ENCODE measurements around the gene SPINK2. TPM values are rescaled to one million over a fixed set of nuclear protein-coding genes. Genes with fewer than 3 reads are reported as not detected.
A peak's percentile ranks its signal among the peaks of the same experiment; 100 is the strongest.

SPINK2 gene
- total and polyA plus RNA-seq, 10 of the 15 experiments (the other 5 are each of a cell fraction or from before 2014, with no cell fraction given), result 0.13 to 1.0 (median 0.61) TPM; not detected in 1

- TF ChIP-seq HSF1 (IDR thresholded peaks at IDR 0.05; ENCODE audit: low read depth, low read length), result no peak
- 0 out of 2 replicates have a peak, but pooled peaks have one; percentile 21 for TF ChIP-seq CREM (IDR thresholded peaks at IDR 0.05; ENCODE audit: low read depth)
- TF ChIP-seq BCL11A (IDR thresholded peaks at IDR 0.05; ENCODE audit: low read depth, low read length), result peak; percentile 48
- TF ChIP-seq ATF3 (IDR thresholded peaks at IDR 0.05; ENCODE audit: borderline replicate concordance, extremely low read depth, low read depth, low read length), result no peak
- no peak for TF ChIP-seq TAF1 (IDR thresholded peaks at IDR 0.05; ENCODE audit: borderline replicate concordance, low read depth, low read length)
- no peak for TF ChIP-seq ZSCAN29 (IDR thresholded peaks at IDR 0.05)
- no peak for TF ChIP-seq ZBTB11 (CRISPR knock-in tag; IDR thresholded peaks at IDR 0.05)
- no peak for TF ChIP-seq SRF (IDR thresholded peaks at IDR 0.05; ENCODE audit: low read depth in 2 of 2, low read length in 2 of 2)
- no peak for TF ChIP-seq RB1 (IDR thresholded peaks at IDR 0.05; ENCODE audit: borderline replicate concordance)
- TF ChIP-seq PAX8 (IDR thresholded peaks at IDR 0.05), result no peak
- TF ChIP-seq, protein P1, sequence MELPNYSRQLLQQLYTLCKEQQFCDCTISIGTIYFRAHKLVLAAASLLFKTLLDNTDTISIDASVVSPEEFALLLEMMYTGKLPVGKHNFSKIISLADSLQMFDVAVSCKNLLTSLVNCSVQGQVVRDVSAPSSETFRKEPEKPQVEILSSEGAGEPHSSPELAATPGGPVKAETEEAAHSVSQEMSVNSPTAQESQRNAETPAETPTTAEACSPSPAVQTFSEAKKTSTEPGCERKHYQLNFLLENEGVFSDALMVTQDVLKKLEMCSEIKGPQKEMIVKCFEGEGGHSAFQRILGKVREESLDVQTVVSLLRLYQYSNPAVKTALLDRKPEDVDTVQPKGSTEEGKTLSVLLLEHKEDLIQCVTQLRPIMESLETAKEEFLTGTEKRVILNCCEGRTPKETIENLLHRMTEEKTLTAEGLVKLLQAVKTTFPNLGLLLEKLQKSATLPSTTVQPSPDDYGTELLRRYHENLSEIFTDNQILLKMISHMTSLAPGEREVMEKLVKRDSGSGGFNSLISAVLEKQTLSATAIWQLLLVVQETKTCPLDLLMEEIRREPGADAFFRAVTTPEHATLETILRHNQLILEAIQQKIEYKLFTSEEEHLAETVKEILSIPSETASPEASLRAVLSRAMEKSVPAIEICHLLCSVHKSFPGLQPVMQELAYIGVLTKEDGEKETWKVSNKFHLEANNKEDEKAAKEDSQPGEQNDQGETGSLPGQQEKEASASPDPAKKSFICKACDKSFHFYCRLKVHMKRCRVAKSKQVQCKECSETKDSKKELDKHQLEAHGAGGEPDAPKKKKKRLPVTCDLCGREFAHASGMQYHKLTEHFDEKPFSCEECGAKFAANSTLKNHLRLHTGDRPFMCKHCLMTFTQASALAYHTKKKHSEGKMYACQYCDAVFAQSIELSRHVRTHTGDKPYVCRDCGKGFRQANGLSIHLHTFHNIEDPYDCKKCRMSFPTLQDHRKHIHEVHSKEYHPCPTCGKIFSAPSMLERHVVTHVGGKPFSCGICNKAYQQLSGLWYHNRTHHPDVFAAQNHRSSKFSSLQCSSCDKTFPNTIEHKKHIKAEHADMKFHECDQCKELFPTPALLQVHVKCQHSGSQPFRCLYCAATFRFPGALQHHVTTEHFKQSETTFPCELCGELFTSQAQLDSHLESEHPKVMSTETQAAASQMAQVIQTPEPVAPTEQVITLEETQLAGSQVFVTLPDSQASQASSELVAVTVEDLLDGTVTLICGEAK (IDR thresholded peaks at IDR 0.05; ENCODE audit: borderline replicate concordance), result no peak
- peak; percentile 93 for TF ChIP-seq DPF2 (IDR thresholded peaks at IDR 0.05)
- peak; percentile 42; the same call in 1 of the 2 replicates for TF ChIP-seq FOXK2 (IDR thresholded peaks at IDR 0.05)
- TF ChIP-seq RFX5 (IDR thresholded peaks at IDR 0.05; ENCODE audit: low read depth, low read length), result no peak
- no peak for TF ChIP-seq EGR1 (IDR thresholded peaks at IDR 0.05; ENCODE audit: borderline replicate concordance in 1 of 2, low read depth in 2 of 2, low read length in 2 of 2)
- TF ChIP-seq, protein P2, sequence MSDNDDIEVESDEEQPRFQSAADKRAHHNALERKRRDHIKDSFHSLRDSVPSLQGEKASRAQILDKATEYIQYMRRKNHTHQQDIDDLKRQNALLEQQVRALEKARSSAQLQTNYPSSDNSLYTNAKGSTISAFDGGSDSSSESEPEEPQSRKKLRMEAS (IDR thresholded peaks at IDR 0.05; ENCODE audit: low read depth, low read length), result no peak
- no peak for TF ChIP-seq KLF5 (IDR thresholded peaks at IDR 0.05; ENCODE audit: partially characterized antibody)
- TF ChIP-seq ZNF274 (IDR thresholded peaks at IDR 0.05; ENCODE audit: insufficient read depth, insufficient read length), result no peak
- TF ChIP-seq GABPA (IDR thresholded peaks at IDR 0.05; ENCODE audit: low read depth), result no peak
- TF ChIP-seq, protein P3, sequence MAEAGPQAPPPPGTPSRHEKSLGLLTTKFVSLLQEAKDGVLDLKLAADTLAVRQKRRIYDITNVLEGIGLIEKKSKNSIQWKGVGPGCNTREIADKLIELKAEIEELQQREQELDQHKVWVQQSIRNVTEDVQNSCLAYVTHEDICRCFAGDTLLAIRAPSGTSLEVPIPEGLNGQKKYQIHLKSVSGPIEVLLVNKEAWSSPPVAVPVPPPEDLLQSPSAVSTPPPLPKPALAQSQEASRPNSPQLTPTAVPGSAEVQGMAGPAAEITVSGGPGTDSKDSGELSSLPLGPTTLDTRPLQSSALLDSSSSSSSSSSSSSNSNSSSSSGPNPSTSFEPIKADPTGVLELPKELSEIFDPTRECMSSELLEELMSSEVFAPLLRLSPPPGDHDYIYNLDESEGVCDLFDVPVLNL (IDR thresholded peaks at IDR 0.05; ENCODE audit: low read depth, low read length), result no peak
Measured at GRCh38 chr4:56817840-56818491, 3.5 kb downstream of the SPINK2 start (continued).

Data from GM12878 (cell line).